Ectodermal cell (in vitro differentiated cells): ENCODE results near the gene ATP2A1.

Experiments used
- H3K27ac ChIP-seq: 2 replicates; pipeline ENCODE4 v1.7.0; 2013; ENCODE audit warnings: mild to moderate bottlenecking, low read depth, low read length; ENCODE audit not compliant: insufficient read depth, poor library complexity, severe bottlenecking
- H3K27me3 ChIP-seq: 2 replicates; pipeline ENCODE4 v1.7.0; 2013; ENCODE audit warnings: mild to moderate bottlenecking, low read length; ENCODE audit not compliant: insufficient read depth, control insufficient read depth, poor library complexity, severe bottlenecking
- H3K36me3 ChIP-seq: one replicate; pipeline ENCODE4 v1.7.0; 2013; ENCODE audit warnings: low read length; ENCODE audit not compliant: control insufficient read depth, insufficient read depth
- H3K4me1 ChIP-seq: one replicate; pipeline ENCODE4 v1.7.0; 2013; ENCODE audit warnings: low read length; ENCODE audit not compliant: control insufficient read depth, insufficient read depth
- H3K4me3 ChIP-seq: 2 replicates; pipeline ENCODE4 v1.7.0; 2013; ENCODE audit warnings: low read depth, low read length, control low read depth; ENCODE audit not compliant: insufficient read depth
- H3K9me3 ChIP-seq: 2 replicates; pipeline ENCODE4 v1.7.0; 2013; ENCODE audit warnings: mild to moderate bottlenecking, low read length, moderate library complexity; ENCODE audit not compliant: control insufficient read depth
- WGBS, 2 experiments: methylation state at CpG; one replicate each; pipeline ENCODE4 v1.1.7; 2013; ENCODE audit warnings: missing lambda C conversion rate in 2 of 2; 5-methylcytosine and 5-hydroxymethylcytosine counted together

Gene ATP2A1

DNA sequence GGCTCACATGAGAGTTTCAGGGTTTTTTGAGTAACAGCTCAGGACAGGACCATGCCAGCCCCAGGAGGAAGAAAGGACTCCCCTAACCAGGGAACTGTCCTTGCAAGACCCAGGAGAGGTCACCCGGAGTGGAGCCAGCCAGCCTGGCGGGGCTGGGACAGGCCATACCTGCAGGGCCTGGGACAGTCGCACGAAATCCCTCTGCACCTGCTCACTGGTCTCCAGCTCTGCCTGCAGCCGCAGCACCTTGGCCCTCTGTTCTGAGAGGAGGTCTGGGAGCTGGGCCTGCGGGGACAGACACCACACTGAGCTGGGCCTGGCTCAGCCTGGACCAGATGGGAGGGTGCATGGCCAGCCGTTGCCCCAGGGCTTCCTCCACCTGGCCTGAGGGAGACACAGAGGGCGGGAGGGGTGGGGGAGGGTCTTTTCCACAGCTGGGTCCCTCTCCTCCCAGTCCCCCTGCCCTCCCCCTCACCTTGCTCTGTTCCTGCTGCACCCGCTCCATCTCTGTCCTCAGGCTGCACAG is 27.0 kb downstream of the ATP2A1 start:
- Histone ChIP-seq H3K4me3 (no peak overlapping the region), H3K27ac (no peak overlapping the region), H3K9me3 (no peaks in the 10 kb centered on the region), H3K27me3 (no peaks in the 10 kb centered on the region), H3K36me3 (no peaks in the 10 kb centered on the region), H3K4me1 (no peaks in the 10 kb centered on the region)
- 89 to 91% methylated on average over 9 of the region's 9 CpGs for WGBS, 2 experiments

DNA sequence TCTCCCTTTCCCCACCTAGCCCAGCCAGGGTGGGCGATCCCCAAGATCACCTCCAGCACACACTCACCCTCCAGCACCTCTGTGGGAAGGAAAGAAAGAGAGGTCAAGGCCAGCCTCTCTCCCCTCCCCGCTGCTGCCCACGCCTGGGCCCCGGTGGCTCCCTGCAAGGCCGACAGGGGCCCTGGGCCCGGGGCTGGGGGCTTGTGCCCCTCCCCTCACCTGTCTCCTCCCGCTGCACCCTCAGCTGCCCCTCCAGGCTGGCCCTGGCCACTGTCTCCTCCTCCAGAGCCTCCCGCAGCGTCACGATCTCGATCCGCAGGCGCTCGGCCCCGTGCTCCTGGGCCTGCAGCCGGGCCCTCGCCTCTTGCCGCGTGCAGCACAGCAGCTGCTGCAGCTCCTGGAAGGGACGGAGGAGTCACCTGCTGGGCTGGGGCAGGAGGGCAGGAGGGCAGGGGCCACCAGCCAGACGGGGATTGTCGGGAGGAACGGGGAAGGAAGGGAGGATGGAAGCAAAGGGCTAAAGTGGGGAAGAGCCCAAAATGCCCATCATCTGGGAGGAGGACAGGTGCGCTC is 27.6 kb downstream of the ATP2A1 start:
- Histone ChIP-seq H3K27ac (no peak overlapping the region), H3K9me3 (no peaks in the 10 kb centered on the region), H3K36me3 (no peaks in the 10 kb centered on the region), H3K4me1 (no peaks in the 10 kb centered on the region), H3K27me3 (no peaks in the 10 kb centered on the region), H3K4me3 (no peak overlapping the region)
- 83 to 84% methylated on average over 24 of the region's 24 CpGs for WGBS, 2 experiments

DNA sequence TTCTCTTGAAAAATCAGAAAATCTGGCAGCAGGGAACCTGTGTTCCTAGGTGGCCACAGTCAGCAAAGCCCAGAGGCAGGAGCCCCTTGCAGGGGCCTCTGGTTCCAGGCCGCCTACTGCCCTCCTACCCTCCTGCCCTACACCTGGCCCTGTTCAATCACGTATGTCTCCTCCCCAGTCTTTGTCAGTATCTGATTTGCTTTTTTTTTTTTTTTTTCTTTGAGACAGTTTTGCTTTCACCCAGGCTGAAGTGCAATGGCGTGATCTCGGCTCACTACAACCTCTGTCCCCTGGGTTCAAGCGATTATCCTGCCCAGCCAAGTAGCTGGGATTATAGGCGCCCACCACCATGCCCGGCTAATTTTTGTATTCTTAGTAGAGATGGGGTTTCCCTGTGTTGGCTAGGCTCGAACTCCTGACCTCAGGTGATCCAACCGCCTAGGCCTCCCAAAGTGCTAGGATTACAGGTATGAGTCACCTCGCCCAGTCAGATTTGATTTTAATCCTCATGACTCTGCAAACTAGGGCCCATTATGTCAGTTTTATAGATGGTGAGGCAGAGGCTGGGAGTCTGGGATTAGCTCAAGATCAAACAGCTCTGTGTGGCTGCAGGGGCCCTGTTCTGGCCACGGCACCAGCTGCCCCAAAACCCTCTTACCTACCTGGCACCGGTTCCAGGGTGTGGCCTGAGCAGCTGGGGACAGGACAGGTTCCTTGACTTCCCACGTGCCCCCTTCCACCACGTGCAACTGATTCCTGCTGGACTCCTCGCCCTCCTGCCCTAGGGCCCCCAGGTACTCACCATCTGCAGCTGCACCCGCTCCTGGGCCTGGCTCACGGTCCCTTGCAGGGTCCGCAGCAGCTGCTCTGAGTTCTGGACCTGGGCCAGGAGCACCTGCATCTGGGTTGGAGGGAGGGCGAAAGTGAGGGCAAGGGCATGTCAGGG is 32.1 kb downstream of the ATP2A1 start:
- Histone ChIP-seq H3K36me3 (no peaks in the 10 kb centered on the region), H3K4me3 (no peak overlapping the region), H3K9me3 (no peaks in the 10 kb centered on the region), H3K4me1 (no peaks in the 10 kb centered on the region), H3K27ac (no peak overlapping the region), H3K27me3 (no peaks in the 10 kb centered on the region)
- WGBS, 2 experiments, result 94% methylated on average over 19 of the region's 19 CpGs

DNA sequence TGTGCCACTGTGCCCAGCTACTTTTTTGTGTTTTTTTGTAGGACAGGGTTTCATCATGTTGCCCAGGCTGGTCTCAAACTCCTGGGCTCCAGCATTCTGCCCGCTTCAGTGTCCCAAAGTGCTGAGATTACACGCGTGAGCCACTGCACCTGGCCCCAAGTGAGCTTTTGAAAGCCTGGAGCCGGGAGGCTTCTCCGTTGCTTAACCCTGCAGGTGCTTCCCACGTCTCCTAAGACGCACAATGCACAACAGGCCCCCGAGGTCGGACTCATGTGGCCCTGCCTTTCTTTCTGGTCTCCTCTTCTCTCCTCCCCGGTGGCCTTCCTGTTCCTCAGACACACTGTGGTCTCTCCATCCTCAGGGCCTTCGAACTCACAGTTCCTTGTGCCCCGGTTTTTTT is 34.3 kb downstream of the ATP2A1 start:
- 91% methylated on average over 12 of the region's 12 CpGs for WGBS, 2 experiments

DNA sequence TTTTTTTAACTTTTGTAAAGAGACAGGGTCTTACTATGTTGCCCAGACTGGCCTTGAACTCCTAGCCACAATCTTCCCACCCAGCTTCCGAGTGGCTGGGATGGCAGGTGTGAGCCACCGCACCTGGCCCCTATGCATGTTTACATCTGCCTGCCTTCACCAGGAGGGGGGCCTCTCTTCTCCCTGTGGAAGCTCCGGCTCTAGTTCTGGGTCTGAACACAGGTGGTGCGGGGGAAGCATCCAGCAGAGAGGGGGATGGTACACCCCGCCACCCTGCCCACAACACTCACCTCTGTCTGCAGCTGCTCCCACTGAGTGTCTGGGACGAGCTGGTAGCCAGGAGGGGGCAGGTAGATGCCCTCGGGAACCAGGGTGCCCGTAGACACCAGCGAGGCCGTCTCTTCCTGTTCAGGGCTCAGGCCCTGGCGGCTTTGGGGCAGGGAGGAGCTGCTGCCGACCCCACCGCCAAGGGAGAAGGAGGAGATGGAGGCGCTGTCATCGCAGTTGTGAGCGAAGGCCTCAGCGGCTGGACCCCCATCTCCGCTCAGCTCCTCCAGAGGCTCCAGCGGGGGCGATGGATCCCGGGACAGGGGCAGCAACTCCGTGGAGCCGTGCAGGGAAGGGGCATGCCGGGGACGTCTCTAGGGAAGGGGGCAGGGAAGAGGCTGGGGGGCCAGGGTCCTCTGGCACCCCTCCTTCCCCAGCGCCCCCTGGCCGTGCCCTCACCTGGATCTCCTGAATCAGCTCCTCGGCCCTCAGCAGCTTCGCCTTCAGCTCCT is 35.8 kb downstream of the ATP2A1 start:
- Histone ChIP-seq H3K4me1 (no peaks in the 10 kb centered on the region), H3K27me3 (no peaks in the 10 kb centered on the region), H3K4me3 (no peak overlapping the region), H3K9me3 (no peaks in the 10 kb centered on the region), H3K27ac (no peak overlapping the region), H3K36me3 (no peaks in the 10 kb centered on the region)
- 95 to 96% methylated on average over 29 of the region's 29 CpGs for WGBS, 2 experiments

More for the DNA sequence above, 34.3 kb downstream of the ATP2A1 start:
- H3K4me1 ChIP-seq, result no peaks in the 10 kb centered on the region
- no peak overlapping the region for H3K27ac ChIP-seq
- H3K27me3 ChIP-seq, result no peaks in the 10 kb centered on the region
- no peak overlapping the region for H3K4me3 ChIP-seq
- H3K9me3 ChIP-seq, result no peaks in the 10 kb centered on the region
- H3K36me3 ChIP-seq, result no peaks in the 10 kb centered on the region

DNA sequence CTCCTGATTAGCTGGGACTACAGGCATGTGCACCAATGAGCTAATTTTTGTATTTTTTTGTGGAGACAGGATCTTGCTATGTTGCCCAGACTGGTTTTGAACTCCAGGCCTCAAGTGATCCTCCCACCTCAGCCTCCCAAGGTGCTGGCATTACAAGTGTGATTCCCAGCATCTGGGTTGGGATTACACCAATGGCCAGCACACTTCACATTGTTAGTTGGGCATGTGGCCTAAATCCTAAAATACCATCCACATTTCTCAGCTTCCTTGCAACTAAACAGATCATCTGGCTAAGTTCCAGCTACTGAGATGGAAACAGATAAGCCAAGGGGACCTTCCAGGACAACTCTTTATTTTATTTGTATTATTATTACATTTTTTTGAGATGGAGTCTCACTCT is 36.9 kb downstream of the ATP2A1 start:
- Histone ChIP-seq H3K36me3 (no peaks in the 10 kb centered on the region), H3K4me3 (no peak overlapping the region), H3K27me3 (no peaks in the 10 kb centered on the region), H3K9me3 (no peaks in the 10 kb centered on the region), H3K27ac (no peak overlapping the region), H3K4me1 (no peaks in the 10 kb centered on the region)

DNA sequence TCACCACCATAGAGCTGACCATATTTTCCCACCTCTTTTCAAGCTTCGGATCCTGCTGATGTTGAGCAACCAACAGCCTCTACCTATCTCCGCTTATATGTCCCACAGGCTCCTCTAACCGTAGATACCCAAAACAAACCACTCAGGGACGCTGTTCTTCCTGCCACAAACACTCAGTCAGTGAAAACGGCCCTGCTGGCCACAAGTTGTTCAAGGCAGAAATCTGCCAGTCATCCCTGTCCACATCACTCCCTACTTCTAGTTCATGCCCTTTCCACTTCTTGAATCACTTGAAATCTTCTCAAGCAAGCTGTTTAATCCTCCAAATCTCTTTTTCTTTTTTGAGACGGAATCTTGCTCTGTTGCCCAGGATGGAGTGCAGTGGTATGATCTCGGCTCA is 38.8 kb downstream of the ATP2A1 start:
- no peak overlapping the region for H3K27ac ChIP-seq
- H3K9me3 ChIP-seq, result no peaks in the 10 kb centered on the region
- 91% methylated on average over 7 of the region's 7 CpGs for WGBS, 2 experiments
- H3K4me3 ChIP-seq, result no peak overlapping the region
- H3K36me3 ChIP-seq, result no peaks in the 10 kb centered on the region
- no peaks in the 10 kb centered on the region for H3K27me3 ChIP-seq
- no peaks in the 10 kb centered on the region for H3K4me1 ChIP-seq

DNA sequence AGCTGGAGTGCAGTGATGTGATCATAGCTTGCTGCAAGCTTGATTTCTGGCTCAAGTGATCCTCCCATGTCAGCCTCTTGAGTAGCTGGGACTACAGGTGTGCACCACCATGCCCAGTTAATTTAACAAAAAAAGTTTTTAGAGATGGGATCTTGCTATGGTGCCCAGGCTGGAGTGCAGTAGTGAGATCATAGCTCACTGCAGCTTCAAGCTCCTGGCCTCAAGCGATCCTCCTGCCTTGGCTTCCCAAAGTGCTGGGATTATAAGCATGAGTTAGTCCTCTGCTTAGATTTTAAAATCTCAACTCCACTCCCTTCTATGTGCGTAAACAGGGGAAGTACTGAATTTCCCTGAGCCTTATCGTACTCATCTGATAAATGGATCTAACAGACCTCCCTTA is 40.4 kb downstream of the ATP2A1 start:
- H3K27ac ChIP-seq, result no peak overlapping the region
- no peak overlapping the region for H3K4me3 ChIP-seq
- no peaks in the 10 kb centered on the region for H3K36me3 ChIP-seq
- no peaks in the 10 kb centered on the region for H3K4me1 ChIP-seq
- H3K9me3 ChIP-seq, result no peaks in the 10 kb centered on the region
- 92 to 97% methylated on average over 3 of the region's 3 CpGs for WGBS, 2 experiments
- no peaks in the 10 kb centered on the region for H3K27me3 ChIP-seq

DNA sequence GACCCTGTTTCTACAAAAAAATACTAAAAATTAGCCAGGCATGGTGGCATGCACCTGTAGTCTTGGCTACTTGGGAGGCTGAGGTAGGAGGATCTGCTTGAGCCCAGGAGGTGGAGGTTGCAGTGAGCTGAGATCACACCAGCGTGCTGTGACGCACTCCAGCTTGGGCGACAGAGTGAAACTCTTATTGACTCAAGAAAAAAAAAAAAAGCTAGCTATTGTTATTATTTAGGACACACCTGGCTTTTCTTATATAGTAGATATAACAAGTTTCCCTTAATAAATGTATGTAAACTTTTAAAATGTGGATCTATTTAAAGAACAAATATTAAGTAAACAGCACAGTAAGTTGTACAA is 44.9 kb downstream of the ATP2A1 start:
- no peaks in the 10 kb centered on the region for H3K9me3 ChIP-seq
- no peak overlapping the region for H3K4me3 ChIP-seq
- no peaks in the 10 kb centered on the region for H3K27me3 ChIP-seq
- peaks cover 4% of the 10 kb centered on the region for H3K4me1 ChIP-seq
- no peak overlapping the region for H3K27ac ChIP-seq
- no peaks in the 10 kb centered on the region for H3K36me3 ChIP-seq
- 87 to 100% methylated on average over 2 to 3 of the region's 3 CpGs for WGBS, 2 experiments
